GM21717 (cell line): Measurements from ENCODE around the gene CLEC5A.
"Not testable (repeated sequence)": the region's sequence is repeated elsewhere in the genome, so short reads cannot be mapped to it uniquely, and the experiment has no call there.

Experiments used
- ATAC-seq: cut with Tn5 transposase; IDR thresholded peaks from one replicate; pipeline ENCODE4 v1.9.1; 2021; ENCODE audit warnings: mild to moderate bottlenecking, moderate library complexity; ENCODE audit not compliant: unreplicated experiment

The CLEC5A gene

DNA sequence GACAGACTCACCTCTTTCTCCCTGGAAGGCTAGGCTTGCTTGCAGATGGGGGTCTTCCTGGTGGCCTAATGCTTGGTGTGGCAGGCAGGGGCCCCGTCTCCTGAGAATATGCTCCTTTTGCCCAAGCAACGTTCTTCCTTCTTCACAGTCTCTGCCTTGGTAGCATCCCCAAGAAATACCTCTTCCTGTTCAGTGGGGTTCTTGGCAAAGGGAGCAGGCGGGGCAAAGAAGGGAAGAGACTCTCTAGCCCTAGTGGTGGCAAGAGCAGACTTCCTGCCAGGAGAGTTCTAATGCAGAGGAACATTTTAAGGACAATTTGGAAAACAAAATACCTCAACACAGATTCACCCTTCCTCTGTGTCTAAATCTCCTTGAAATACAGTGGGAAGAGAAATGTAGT lies at the start of gene CLEC5A:
Gene CLEC5A (minus strand): TSS at position 179 of the 400 bp plus-strand sequence. CDS start 682 bp downstream, outside the sequence.
- ATAC-seq = no peak

DNA sequence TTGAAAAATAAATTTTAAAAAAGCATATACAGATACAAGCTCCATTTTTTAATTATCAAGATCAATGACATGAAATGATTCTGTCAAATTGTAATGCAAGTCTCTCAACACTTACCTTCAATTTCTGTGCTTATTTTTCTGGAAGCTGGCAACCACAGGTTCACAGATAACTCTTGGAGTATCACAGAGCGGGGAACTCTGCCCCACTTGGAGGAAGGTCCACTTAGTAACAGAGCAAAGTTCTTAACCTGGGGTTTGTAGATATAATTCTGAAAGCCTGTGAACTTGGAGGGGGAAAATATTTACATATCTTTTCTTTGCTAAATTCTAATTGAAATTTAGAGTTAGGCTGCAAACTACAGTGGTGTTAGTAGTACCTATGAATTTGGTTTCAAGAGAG lies 46.6 kb upstream of the CLEC5A start:
- ATAC-seq = no peak

DNA sequence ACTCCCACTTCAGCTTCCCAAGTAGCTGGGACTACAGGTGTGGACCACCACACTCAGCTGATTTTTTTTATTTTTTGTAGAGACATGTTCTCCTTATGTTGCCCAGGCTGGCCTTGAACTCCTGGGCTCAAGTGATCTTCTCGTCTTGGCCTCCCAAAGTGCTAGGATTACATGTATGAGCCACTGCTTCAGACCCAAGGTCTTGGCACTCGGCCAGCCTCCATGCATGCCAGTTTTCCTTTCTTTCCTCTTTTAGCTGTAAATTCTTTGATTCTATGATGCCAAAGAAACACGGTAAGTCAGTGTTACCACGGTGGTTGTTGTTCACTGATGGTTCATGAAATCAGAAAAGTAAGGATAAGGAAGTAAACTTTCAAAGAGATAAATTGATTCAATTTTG lies 45.9 kb upstream of the CLEC5A start:
- ATAC-seq = no peak

GRCh38 chr7:141992156-141992555 lies 45.4 kb upstream of the CLEC5A start:
- ATAC-seq = no peak

DNA sequence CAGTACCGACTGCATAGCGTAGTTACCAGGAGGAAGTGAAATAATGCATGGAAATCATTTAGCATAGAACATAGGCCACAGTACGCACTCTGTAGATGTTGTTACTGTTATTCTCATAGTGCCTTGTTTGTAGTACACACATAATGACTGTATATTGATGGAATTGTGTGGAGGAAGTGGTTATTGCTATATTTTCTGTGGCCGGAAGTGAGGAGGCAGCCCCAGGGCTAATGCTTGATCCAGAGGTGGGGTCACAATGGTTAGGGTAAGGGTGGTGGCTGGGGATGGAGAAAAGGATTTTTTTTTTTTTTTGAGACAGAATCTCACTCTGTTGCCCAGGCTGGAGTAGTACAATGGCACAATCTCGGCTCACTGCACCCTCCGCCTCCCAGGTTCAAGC lies 44.4 kb upstream of the CLEC5A start:
- no peak for ATAC-seq

DNA sequence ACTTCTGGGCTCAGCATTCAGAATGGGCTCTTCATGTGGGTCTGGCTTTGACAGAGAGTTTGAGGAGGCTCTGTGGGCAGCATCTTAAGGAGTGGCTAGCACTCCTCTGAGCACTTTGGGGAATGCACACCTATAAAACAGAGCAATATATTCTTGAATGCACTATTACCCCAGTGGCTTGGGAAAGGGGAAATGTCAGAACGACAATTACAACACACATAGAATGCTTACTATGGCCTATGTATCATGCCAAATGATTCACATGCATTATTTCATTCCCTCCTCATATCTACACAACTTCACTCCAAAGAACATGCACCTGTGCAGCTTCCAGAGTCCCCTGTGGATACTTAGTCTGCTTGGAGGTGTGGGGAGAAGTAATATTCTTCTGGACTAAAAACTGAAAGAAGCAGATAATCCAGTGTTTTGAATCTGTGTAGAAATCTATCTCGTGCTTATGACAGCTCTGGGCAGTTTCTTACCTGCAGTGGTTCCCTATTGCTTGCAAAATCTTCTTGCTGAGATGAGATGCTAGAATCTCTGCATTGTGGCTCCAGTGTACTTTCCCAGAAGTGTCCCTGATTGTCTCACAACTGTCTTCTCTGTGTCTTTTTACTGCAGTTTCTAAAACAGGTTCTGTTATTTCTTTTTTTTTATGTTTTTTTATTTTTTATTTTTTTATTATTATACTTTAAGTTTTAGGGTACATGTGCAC lies 43.4 kb upstream of the CLEC5A start:
- ATAC-seq = no peak

- not testable (repeated sequence) for ATAC-seq
Observed at GRCh38 chr7:141987803-141988202, 41.0 kb upstream of the CLEC5A start.

- ATAC-seq = no peak
Observed at GRCh38 chr7:141986923-141987322, 40.1 kb upstream of the CLEC5A start.

DNA sequence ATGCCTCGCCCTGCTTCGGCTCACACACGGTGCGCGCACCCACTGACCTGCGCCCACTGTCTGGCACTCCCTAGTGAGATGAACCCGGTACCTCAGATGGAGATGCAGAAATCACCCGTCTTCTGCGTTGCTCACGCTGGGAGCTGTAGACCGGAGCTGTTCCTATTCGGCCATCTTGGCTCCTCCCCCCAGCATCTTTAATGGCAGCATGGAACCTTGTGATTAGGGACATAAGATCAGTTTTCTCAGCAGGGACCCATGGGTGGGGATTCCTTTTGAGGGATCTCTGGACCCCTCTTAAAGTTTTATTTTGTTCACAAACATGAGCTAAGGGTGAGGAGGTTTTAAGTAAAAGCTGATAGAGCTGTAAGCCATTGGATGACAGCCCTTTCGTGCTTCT lies 39.2 kb upstream of the CLEC5A start:
- not testable (repeated sequence) for ATAC-seq

GRCh38 chr7:141979568-141979967 lies 32.8 kb upstream of the CLEC5A start:
- no peak for ATAC-seq

DNA sequence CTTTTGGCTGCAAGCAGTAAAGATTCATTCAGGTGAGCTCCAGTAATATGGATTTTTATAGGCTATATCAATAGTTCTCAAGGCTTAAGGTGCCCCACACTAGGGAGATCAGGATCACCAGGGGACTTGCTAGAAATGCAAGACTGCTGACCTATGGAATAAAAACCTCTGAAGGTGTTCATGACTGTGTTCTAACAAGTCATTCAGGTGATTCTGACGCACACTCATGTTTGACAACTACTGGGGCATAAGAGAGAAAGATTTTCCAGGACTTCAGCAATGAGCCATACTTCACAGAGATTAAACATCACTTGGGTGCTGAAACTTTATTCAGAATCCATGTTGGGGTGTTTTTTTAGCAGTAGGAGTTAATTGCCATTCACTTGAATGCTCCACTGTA lies 31.6 kb upstream of the CLEC5A start:
- no peak for ATAC-seq

DNA sequence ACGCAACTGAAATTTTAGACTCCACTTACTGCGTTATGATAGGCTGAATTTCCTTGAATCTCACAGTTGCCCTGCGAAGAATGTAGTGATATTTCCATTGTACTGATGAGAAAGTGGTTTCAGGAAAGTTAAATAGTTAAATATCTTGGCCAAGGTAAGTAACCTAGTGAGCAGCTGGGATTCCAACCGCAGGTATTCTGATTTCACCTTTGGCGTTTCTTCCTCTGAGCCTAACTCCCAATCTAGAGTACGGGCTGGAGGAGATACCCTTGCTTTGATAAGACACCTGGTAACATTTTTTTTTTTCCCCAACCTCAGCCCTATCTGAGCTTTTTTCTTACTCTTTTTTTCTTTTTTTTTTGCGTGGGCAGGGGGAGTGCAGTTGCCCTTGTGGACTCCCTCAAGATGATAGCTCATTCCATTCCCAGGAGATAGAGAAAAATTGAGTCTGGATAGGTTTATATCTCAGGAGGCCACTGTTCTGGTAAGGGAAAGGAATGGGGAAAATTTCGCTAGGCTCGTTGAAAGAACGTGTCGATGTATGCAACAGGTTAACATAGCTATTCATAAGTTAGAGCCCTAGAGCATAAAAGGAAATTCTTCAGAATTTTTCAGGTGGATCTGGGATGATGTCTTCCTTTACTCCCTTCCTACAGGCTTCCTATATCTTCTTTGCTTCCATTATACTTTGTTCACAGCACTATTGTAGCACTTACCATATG lies 29.9 kb upstream of the CLEC5A start:
- no peak for ATAC-seq

- peak; percentile 88 for ATAC-seq
Observed at GRCh38 chr7:141975806-141976523, 29.2 kb upstream of the CLEC5A start.

- no peak for ATAC-seq
Observed at GRCh38 chr7:141974831-141975230, 28.1 kb upstream of the CLEC5A start.

- ATAC-seq = no peak
Observed at GRCh38 chr7:141973673-141974072, 26.9 kb upstream of the CLEC5A start, which contains the start of gene TAS2R38. TSS of gene TAS2R38 (minus strand) at chr7:141973773. CDS start at chr7:141973689, 84 bp downstream.

DNA sequence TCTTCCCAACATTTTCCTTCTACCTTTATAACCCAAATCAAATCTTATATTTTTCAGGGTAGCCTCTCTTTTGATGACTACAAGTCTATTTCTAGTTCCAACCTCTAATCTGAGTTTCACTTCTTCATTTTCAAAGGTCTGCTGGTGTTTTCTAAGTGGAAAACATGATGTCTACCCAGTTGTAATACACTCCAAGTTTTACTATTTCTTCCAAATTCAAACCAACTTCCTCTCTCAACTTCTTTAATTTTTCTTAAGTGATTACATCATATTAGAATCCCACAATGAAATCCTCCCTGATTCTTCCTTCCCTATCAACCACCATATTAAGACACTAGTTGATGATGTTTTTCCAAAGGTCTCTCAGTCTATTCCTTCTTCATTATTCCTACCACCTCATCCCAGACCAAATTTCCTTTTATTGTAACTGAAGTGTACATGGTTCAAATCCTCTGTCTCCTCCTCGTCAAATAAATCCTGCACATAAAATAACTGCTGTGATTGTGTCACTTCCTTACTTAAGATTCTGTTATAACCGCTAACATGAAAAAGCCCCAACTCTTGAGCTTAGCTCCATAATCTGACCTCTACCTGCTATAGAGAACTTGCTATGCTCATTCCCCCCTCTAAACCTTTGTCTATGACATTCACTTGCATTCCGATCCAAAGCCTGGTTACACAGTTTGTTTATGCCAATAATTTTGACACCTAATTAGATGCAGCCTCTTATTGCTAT lies 14.1 kb upstream of the CLEC5A start:
- peak; percentile 80 for ATAC-seq

DNA sequence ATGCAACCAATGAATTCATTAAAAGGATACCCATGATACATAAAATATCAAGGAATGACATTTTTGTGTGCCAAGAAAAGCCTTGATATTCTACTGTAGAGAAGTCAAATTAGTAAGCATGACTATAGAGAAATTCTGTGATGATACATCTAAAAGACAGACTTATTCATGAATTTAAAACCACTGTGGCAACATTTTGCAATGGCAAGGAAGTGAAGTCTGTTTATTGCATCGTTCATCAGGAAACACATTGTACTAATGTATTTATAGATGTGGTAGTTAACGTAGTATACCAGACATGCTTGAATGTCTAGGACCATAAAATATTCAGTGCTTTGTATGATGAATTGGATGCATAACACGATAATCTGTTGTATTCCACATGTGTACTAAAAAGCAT lies 9.3 kb upstream of the CLEC5A start:
- ATAC-seq = no peak

GRCh38 chr7:141954334-141954733 lies 7.6 kb upstream of the CLEC5A start:
- no peak for ATAC-seq

- ATAC-seq = no peak
Observed at GRCh38 chr7:141952461-141952860, 5.7 kb upstream of the CLEC5A start.

DNA sequence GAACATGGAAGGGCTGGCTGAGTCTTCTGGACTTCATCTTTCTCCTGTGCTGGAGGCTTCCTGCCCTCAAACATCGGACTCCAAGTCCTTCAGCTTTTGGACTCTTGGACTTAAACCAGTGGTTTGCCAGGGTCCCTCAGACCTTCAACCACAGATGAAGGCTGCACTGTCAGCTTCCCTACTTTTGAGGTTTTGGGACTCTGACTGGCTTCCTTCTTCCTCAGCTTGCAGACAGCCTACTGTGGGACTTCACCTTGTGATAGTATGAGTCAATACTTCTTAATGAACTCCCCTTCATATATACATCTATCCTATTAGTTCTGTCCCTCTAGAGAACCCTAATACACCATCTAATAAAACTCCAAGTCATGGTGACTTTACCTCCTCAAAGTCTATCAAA lies 4.0 kb upstream of the CLEC5A start:
- ATAC-seq = no peak

- no peak for ATAC-seq
Observed at GRCh38 chr7:141949911-141950310, 3.1 kb upstream of the CLEC5A start.
